Thyroid gland (tissue), 4 donors: ENCODE results near the gene WNK1.

ENCODE experiments used
- POLR2A ChIP-seq, 2 donors: fragments of 450-650 bp; IDR thresholded peaks; one replicate each; pipeline ENCODE4 v1.6.1; 2017; ENCODE audit warnings: antibody characterized with exemption in 2 of 2, mild to moderate bottlenecking in 2 of 2, moderate library complexity in 1 of 2
- TF ChIP-seq, protein P1 (sequence below), 6 experiments: fragments of 200-600 bp in 3 of 6; fragments of 450-650 bp in 3 of 6; sonication (generic) in 3 of 6; IDR thresholded peaks; one replicate each; pipeline ENCODE4 v1.5.1; 2016 to 2019; ENCODE audit warnings: antibody characterized with exemption in 6 of 6, mild to moderate bottlenecking in 2 of 6, inconsistent platforms in 1 of 6, moderate library complexity in 1 of 6

DNA sequence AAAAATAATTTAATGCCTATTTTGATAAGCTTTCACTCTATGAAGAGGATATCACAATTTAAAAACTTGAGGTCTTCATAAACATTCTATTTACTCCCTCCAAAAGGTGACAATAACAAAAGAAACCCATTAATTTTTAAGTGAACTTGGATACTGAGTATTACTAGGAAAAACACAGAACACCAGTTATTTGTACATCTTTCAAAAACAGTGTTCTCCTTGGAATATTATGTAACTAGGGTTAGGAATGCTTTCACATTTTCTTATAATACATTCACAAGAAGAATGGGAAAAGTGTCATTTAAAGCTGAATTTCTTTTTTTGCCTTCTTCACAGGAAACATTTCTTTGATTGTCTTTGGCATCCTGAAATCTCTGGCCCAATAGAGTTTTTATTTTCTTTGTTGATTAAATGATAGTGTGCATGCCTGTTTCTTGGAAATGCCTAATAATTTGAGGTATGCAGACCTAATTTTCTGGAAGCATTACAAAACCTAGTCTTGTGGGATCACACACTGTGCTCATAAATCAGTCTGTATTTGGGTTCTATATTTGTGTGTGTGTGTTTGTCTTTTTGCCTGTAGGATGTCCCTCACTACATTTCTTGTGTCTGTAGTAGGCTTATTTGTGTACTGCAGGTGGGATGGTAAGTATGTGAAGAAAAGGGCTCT lies 76.5 kb downstream of the WNK1 start:
- TF ChIP-seq, protein P1, sequence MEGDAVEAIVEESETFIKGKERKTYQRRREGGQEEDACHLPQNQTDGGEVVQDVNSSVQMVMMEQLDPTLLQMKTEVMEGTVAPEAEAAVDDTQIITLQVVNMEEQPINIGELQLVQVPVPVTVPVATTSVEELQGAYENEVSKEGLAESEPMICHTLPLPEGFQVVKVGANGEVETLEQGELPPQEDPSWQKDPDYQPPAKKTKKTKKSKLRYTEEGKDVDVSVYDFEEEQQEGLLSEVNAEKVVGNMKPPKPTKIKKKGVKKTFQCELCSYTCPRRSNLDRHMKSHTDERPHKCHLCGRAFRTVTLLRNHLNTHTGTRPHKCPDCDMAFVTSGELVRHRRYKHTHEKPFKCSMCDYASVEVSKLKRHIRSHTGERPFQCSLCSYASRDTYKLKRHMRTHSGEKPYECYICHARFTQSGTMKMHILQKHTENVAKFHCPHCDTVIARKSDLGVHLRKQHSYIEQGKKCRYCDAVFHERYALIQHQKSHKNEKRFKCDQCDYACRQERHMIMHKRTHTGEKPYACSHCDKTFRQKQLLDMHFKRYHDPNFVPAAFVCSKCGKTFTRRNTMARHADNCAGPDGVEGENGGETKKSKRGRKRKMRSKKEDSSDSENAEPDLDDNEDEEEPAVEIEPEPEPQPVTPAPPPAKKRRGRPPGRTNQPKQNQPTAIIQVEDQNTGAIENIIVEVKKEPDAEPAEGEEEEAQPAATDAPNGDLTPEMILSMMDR (IDR thresholded peaks at IDR 0.05) = no peak
- no peak for TF ChIP-seq POLR2A (IDR thresholded peaks at IDR 0.05)
